Measurements from ENCODE around the gene COMMD1. TPM values are rescaled to one million over a fixed set of nuclear protein-coding genes. Genes with fewer than 3 reads are reported as not detected.

Gene COMMD1
- polyA plus RNA-seq, 1 experiment = 44.6 TPM

GRCh38 chr2:61959381-61960293 is 54.2 kb downstream of the COMMD1 start:
- Histone ChIP-seq H3K27me3 (ENCODE audit: control insufficient read depth, insufficient read depth, low read length) (no peaks in the 10 kb centered on the region), H3K4me3 (ENCODE audit: low read depth, low read length) (no peak overlapping the region), H3K36me3 (ENCODE audit: control insufficient read depth, insufficient read depth, low read length) (no peaks in the 10 kb centered on the region)
- no peak for TF ChIP-seq CTCF (IDR thresholded peaks at IDR 0.05; ENCODE audit: insufficient read depth, low read depth, low read length)
- no peak for DNase-seq (ENCODE audit: low read depth)
- ChIA-PET POLR2A (no interaction called here), CTCF (interaction anchor here (0.8 kb wide), 1 partner anchor 78 kb away, joined by 3 read pairs; no protein-coding TSS in a partner anchor)

- DNase-seq (ENCODE audit: low read depth) = no peak
- POLR2A ChIA-PET = no interaction called here
- Histone ChIP-seq H3K36me3 (ENCODE audit: control insufficient read depth, insufficient read depth, low read length) (no peaks in the 10 kb centered on the region), H3K27me3 (ENCODE audit: control insufficient read depth, insufficient read depth, low read length) (no peaks in the 10 kb centered on the region), H3K4me3 (ENCODE audit: low read depth, low read length) (no peak overlapping the region)
- TF ChIP-seq CTCF (IDR thresholded peaks at IDR 0.05; ENCODE audit: insufficient read depth, low read depth, low read length) = no peak
- CTCF ChIA-PET = no interaction called here
These were observed 55.9 kb downstream of the COMMD1 start for GRCh38 chr2:61961231-61961901.

GRCh38 chr2:61962095-61962984 is 56.9 kb downstream of the COMMD1 start:
- no peak overlapping the region for H3K4me3 ChIP-seq (ENCODE audit: low read depth, low read length)
- ChIA-PET POLR2A (no interaction called here), CTCF (no interaction called here)
- no peak for TF ChIP-seq CTCF (IDR thresholded peaks at IDR 0.05; ENCODE audit: insufficient read depth, low read depth, low read length)
- H3K27me3 ChIP-seq (ENCODE audit: control insufficient read depth, insufficient read depth, low read length) = no peaks in the 10 kb centered on the region
- H3K36me3 ChIP-seq (ENCODE audit: control insufficient read depth, insufficient read depth, low read length) = no peaks in the 10 kb centered on the region
- DNase-seq (ENCODE audit: low read depth) = no peak

- Histone ChIP-seq H3K4me3 (ENCODE audit: low read depth, low read length) (no peak overlapping the region), H3K36me3 (ENCODE audit: control insufficient read depth, insufficient read depth, low read length) (no peaks in the 10 kb centered on the region), H3K27me3 (ENCODE audit: control insufficient read depth, insufficient read depth, low read length) (no peaks in the 10 kb centered on the region)
- ChIA-PET POLR2A (no interaction called here), CTCF (interaction anchor here (0.7 to 1.0 kb wide), 3 partner anchors 11 to 445 kb away, joined by 3 read pairs; no protein-coding TSS in a partner anchor)
- no peak for TF ChIP-seq CTCF (IDR thresholded peaks at IDR 0.05; ENCODE audit: insufficient read depth, low read depth, low read length)
- DNase-seq (ENCODE audit: low read depth) = no peak
These were observed 60.7 kb downstream of the COMMD1 start for GRCh38 chr2:61966087-61966727.

Data from BJ (cell line).